ENCODE measurements around the gene IGFBP2.
"Not testable (repeated sequence)": the region's sequence is repeated elsewhere in the genome, so short reads cannot be mapped to it uniquely, and the experiment has no call there.

IGFBP2 gene

GRCh38 chr2:216596980-216597509 is 36.2 kb upstream of the IGFBP2 start:
- DNase-seq (ENCODE audit: insufficient read length, low spot score) (no peak), FAIRE-seq (no peak)
- TF ChIP-seq PAX5 (IDR thresholded peaks at IDR 0.05; ENCODE audit: insufficient read depth, low read length, severe bottlenecking) = no peak
- no peak for TF ChIP-seq POLR2A (IDR thresholded peaks at IDR 0.05; ENCODE audit: low read depth, low read length)
- TF ChIP-seq SPI1 (IDR thresholded peaks at IDR 0.05; ENCODE audit: low read depth, low read length) = no peak
- TF ChIP-seq POU2F2 (IDR thresholded peaks at IDR 0.05; ENCODE audit: low read depth, low read length) = no peak
- TF ChIP-seq TAF1 (IDR thresholded peaks at IDR 0.05; ENCODE audit: low read depth, low read length) = no peak
- TF ChIP-seq POLR2AphosphoS5 (IDR thresholded peaks at IDR 0.05; ENCODE audit: low read depth, low read length) = no peak

- not testable (repeated sequence) for DNase-seq (ENCODE audit: insufficient read length, low spot score); FAIRE-seq
Measured at GRCh38 chr2:216597825-216598224, 35.4 kb upstream of the IGFBP2 start.

- FAIRE-seq (no peak), DNase-seq (ENCODE audit: insufficient read length, low spot score) (no peak)
- TF ChIP-seq POLR2A (IDR thresholded peaks at IDR 0.05; ENCODE audit: low read depth, low read length) = no peak
- TF ChIP-seq POLR2AphosphoS5 (IDR thresholded peaks at IDR 0.05; ENCODE audit: low read depth, low read length) = no peak
- TF ChIP-seq POU2F2 (IDR thresholded peaks at IDR 0.05; ENCODE audit: low read depth, low read length) = no peak
- no peak for TF ChIP-seq TAF1 (IDR thresholded peaks at IDR 0.05; ENCODE audit: low read depth, low read length)
- no peak for TF ChIP-seq PAX5 (IDR thresholded peaks at IDR 0.05; ENCODE audit: insufficient read depth, low read length, severe bottlenecking)
- TF ChIP-seq SPI1 (IDR thresholded peaks at IDR 0.05; ENCODE audit: low read depth, low read length) = no peak
Measured at GRCh38 chr2:216601632-216602409, 31.4 kb upstream of the IGFBP2 start.

GRCh38 chr2:216603010-216603883 is 30.0 kb upstream of the IGFBP2 start:
- FAIRE-seq = no peak
- DNase-seq (ENCODE audit: insufficient read length, low spot score) = no peak
- TF ChIP-seq POU2F2 (IDR thresholded peaks at IDR 0.05; ENCODE audit: low read depth, low read length) (no peak), PAX5 (IDR thresholded peaks at IDR 0.05; ENCODE audit: insufficient read depth, low read length, severe bottlenecking) (no peak)

- DNase-seq (ENCODE audit: insufficient read length, low spot score) (no peak), FAIRE-seq (no peak)
- no peak for TF ChIP-seq POLR2A (IDR thresholded peaks at IDR 0.05; ENCODE audit: low read depth, low read length)
- no peak for TF ChIP-seq TAF1 (IDR thresholded peaks at IDR 0.05; ENCODE audit: low read depth, low read length)
- TF ChIP-seq SPI1 (IDR thresholded peaks at IDR 0.05; ENCODE audit: low read depth, low read length) = no peak
- no peak for TF ChIP-seq POLR2AphosphoS5 (IDR thresholded peaks at IDR 0.05; ENCODE audit: low read depth, low read length)
- no peak for TF ChIP-seq POU2F2 (IDR thresholded peaks at IDR 0.05; ENCODE audit: low read depth, low read length)
- TF ChIP-seq PAX5 (IDR thresholded peaks at IDR 0.05; ENCODE audit: insufficient read depth, low read length, severe bottlenecking) = no peak
Measured at GRCh38 chr2:216603884-216604245, 29.4 kb upstream of the IGFBP2 start.

GRCh38 chr2:216604458-216604857 is 28.8 kb upstream of the IGFBP2 start:
- DNase-seq (ENCODE audit: insufficient read length, low spot score) (no peak), FAIRE-seq (no peak)
- TF ChIP-seq POLR2A (IDR thresholded peaks at IDR 0.05; ENCODE audit: low read depth, low read length) (no peak), TAF1 (IDR thresholded peaks at IDR 0.05; ENCODE audit: low read depth, low read length) (no peak), POLR2AphosphoS5 (IDR thresholded peaks at IDR 0.05; ENCODE audit: low read depth, low read length) (no peak), PAX5 (IDR thresholded peaks at IDR 0.05; ENCODE audit: insufficient read depth, low read length, severe bottlenecking) (no peak), POU2F2 (IDR thresholded peaks at IDR 0.05; ENCODE audit: low read depth, low read length) (no peak), SPI1 (IDR thresholded peaks at IDR 0.05; ENCODE audit: low read depth, low read length) (no peak)

- peak; percentile 86 for FAIRE-seq
- TF ChIP-seq PAX5 (IDR thresholded peaks at IDR 0.05; ENCODE audit: insufficient read depth, low read length, severe bottlenecking) = peak; percentile 15
- no peak for TF ChIP-seq POLR2AphosphoS5 (IDR thresholded peaks at IDR 0.05; ENCODE audit: low read depth, low read length)
- TF ChIP-seq POU2F2 (IDR thresholded peaks at IDR 0.05; ENCODE audit: low read depth, low read length) = no peak
- no peak for TF ChIP-seq TAF1 (IDR thresholded peaks at IDR 0.05; ENCODE audit: low read depth, low read length)
- no peak for TF ChIP-seq POLR2A (IDR thresholded peaks at IDR 0.05; ENCODE audit: low read depth, low read length)
- TF ChIP-seq SPI1 (IDR thresholded peaks at IDR 0.05; ENCODE audit: low read depth, low read length) = 0 out of 2 replicates have a peak, but pooled peaks have one; percentile 11
- peak; percentile 65 for DNase-seq (ENCODE audit: insufficient read length, low spot score)
Measured at GRCh38 chr2:216606551-216607276, 26.5 kb upstream of the IGFBP2 start.

GRCh38 chr2:216607277-216607560 is 26.0 kb upstream of the IGFBP2 start:
- DNase-seq (ENCODE audit: insufficient read length, low spot score) = no peak
- no peak for TF ChIP-seq POLR2A (IDR thresholded peaks at IDR 0.05; ENCODE audit: low read depth, low read length)
- no peak for TF ChIP-seq PAX5 (IDR thresholded peaks at IDR 0.05; ENCODE audit: insufficient read depth, low read length, severe bottlenecking)
- no peak for TF ChIP-seq TAF1 (IDR thresholded peaks at IDR 0.05; ENCODE audit: low read depth, low read length)
- TF ChIP-seq POLR2AphosphoS5 (IDR thresholded peaks at IDR 0.05; ENCODE audit: low read depth, low read length) = no peak
- no peak for TF ChIP-seq SPI1 (IDR thresholded peaks at IDR 0.05; ENCODE audit: low read depth, low read length)
- no peak for TF ChIP-seq POU2F2 (IDR thresholded peaks at IDR 0.05; ENCODE audit: low read depth, low read length)
- no peak for FAIRE-seq

GRCh38 chr2:216608525-216608924 is 24.7 kb upstream of the IGFBP2 start:
- no peak for DNase-seq (ENCODE audit: insufficient read length, low spot score)
- TF ChIP-seq POU2F2 (IDR thresholded peaks at IDR 0.05; ENCODE audit: low read depth, low read length) = no peak
- no peak for TF ChIP-seq TAF1 (IDR thresholded peaks at IDR 0.05; ENCODE audit: low read depth, low read length)
- no peak for TF ChIP-seq POLR2A (IDR thresholded peaks at IDR 0.05; ENCODE audit: low read depth, low read length)
- TF ChIP-seq POLR2AphosphoS5 (IDR thresholded peaks at IDR 0.05; ENCODE audit: low read depth, low read length) = no peak
- no peak for TF ChIP-seq PAX5 (IDR thresholded peaks at IDR 0.05; ENCODE audit: insufficient read depth, low read length, severe bottlenecking)
- no peak for TF ChIP-seq SPI1 (IDR thresholded peaks at IDR 0.05; ENCODE audit: low read depth, low read length)
- FAIRE-seq = no peak

Measured in GM12891 (cell line).